ENCODE data around the gene CRMP1.

GRCh38 chr4:5887361-5888221 lies 5.3 kb downstream of the CRMP1 start:
- TF ChIP-seq SIN3A (IDR thresholded peaks at IDR 0.05; ENCODE audit: borderline replicate concordance, insufficient read depth, low read length) (no peak), POLR2AphosphoS5 (IDR thresholded peaks at IDR 0.05; ENCODE audit: low read depth, low read length) (no peak), TAF1 (IDR thresholded peaks at IDR 0.05; ENCODE audit: borderline replicate concordance, insufficient read depth, low read length) (no peak)
